OCI-LY3 (cell line): ENCODE results near the gene PKD2L2.
"Not testable (repeated sequence)": the region's sequence is repeated elsewhere in the genome, so short reads cannot be mapped to it uniquely, and the experiment has no call there.

Source experiments
- H2AFZ ChIP-seq: fragments of 200-600, 300-600 bp; shearing (Covaris generic); 2 replicates; pipeline ENCODE4 v1.6.0; 2014; ENCODE audit warnings: antibody characterized with exemption, low read depth, low read length
- H3K27ac ChIP-seq: fragments of 200-600, 300-600 bp; sonication (generic); 2 replicates; pipeline ENCODE4 v1.5.1; 2014; ENCODE audit warnings: mild to moderate bottlenecking, low read length, moderate library complexity, mixed read lengths
- H3K27me3 ChIP-seq: fragments of 200-600, 300-600 bp; sonication (generic); 2 replicates; pipeline ENCODE4 v1.6.1; 2014; ENCODE audit warnings: low read depth, low read length, mixed read lengths
- H3K36me3 ChIP-seq: fragments of 200-600, 300-600 bp; sonication (generic); replicated peaks from 2 replicates; pipeline ENCODE3; 2014; ENCODE audit warnings: low read depth, low read length, mixed read lengths
- H3K4me1 ChIP-seq: fragments of 300-600, 200-600 bp; sonication (generic); 2 replicates; pipeline ENCODE4 v1.6.1; 2014; ENCODE audit warnings: low read length, mixed read lengths
- H3K4me2 ChIP-seq: fragments of 200-600, 300-600 bp; sonication (generic); 2 replicates; pipeline ENCODE4 v1.6.1; 2014; ENCODE audit warnings: low read length, mixed read lengths
- H3K4me3 ChIP-seq: fragments of 300-600, 200-600 bp; sonication (generic); 2 replicates; pipeline ENCODE4 v1.5.1; 2014; ENCODE audit warnings: antibody characterized with exemption, mild to moderate bottlenecking, low read length, moderate library complexity
- H3K79me2 ChIP-seq: fragments of 300-600, 200-600 bp; shearing (Covaris generic); 2 replicates; pipeline ENCODE4 v1.6.1; 2014; ENCODE audit warnings: mild to moderate bottlenecking, low read length, mixed read lengths
- H3K9ac ChIP-seq: fragments of 300-600, 200-600 bp; shearing (Covaris generic); 2 replicates; pipeline ENCODE4 v1.6.0; 2014; ENCODE audit warnings: mild to moderate bottlenecking, low read length, moderate library complexity
- H3K9me3 ChIP-seq: fragments of 200-600, 300-600 bp; shearing (Covaris generic); 2 replicates; pipeline ENCODE4 v1.6.1; 2014; ENCODE audit warnings: low read length, mixed read lengths; ENCODE audit not compliant: insufficient read depth
- H4K20me1 ChIP-seq: fragments of 200-600, 300-600 bp; sonication (generic); 2 replicates; pipeline ENCODE4 v1.6.1; 2016; ENCODE audit warnings: low read length, mixed read lengths; ENCODE audit not compliant: insufficient read depth
- EZH2phosphoT487 ChIP-seq: fragments of 200-600 bp; shearing (Covaris generic); IDR thresholded peaks from 2 replicates; pipeline ENCODE4 v1.6.1; 2018; ENCODE audit warnings: antibody characterized with exemption, mixed run types, low read depth
- TF ChIP-seq, protein P1 (sequence below): fragments of 200-600, 300-600 bp; sonication (generic); IDR thresholded peaks from 2 replicates; pipeline ENCODE4 v1.5.1; 2014; ENCODE audit warnings: antibody characterized with exemption, low read length, low read depth

Gene PKD2L2

DNA sequence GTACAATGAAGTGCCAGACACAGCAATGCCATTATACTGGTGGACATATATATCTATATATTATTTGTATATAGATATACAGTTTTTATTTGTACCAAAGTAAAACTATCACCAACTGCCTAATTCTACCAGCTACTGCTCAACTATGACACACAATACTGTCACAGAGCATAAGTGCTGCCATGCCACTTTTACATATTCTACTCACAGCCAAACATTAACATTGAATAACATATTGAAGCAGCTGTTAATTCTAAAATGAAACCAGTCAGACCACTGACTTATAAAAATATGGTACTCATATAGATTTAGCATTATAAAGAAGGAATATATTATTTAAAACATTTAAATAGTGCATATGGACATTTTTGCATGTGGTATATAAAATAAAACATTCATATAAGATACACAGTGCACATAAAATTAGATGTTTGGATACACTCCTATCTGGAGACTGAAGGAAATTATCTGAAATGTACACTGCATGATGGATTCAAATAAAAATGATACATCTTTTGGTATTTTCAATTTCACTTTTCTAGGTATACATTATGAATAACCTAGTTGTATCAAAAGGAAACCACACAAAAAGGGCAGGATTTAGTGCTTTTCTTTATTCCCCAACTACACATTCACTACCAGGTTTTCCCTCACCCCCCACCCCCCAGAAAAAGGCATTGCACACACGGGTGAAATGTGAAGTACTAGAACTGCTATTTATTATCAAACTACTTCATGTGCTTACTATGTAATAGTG, 48.9 kb downstream of the PKD2L2 start:
- H3K27ac ChIP-seq = no peak overlapping the region
- H3K79me2 ChIP-seq = no peaks in the 10 kb centered on the region
- H3K4me1 ChIP-seq = peaks cover 18% of the 10 kb centered on the region
- peaks cover 26% of the 10 kb centered on the region for H3K36me3 ChIP-seq
- H2AFZ ChIP-seq = no peak overlapping the region
- TF ChIP-seq, protein P1, sequence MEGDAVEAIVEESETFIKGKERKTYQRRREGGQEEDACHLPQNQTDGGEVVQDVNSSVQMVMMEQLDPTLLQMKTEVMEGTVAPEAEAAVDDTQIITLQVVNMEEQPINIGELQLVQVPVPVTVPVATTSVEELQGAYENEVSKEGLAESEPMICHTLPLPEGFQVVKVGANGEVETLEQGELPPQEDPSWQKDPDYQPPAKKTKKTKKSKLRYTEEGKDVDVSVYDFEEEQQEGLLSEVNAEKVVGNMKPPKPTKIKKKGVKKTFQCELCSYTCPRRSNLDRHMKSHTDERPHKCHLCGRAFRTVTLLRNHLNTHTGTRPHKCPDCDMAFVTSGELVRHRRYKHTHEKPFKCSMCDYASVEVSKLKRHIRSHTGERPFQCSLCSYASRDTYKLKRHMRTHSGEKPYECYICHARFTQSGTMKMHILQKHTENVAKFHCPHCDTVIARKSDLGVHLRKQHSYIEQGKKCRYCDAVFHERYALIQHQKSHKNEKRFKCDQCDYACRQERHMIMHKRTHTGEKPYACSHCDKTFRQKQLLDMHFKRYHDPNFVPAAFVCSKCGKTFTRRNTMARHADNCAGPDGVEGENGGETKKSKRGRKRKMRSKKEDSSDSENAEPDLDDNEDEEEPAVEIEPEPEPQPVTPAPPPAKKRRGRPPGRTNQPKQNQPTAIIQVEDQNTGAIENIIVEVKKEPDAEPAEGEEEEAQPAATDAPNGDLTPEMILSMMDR = no peak
- no peak for TF ChIP-seq EZH2phosphoT487
- H3K4me2 ChIP-seq = no peak overlapping the region
- no peaks in the 10 kb centered on the region for H3K27me3 ChIP-seq
- no peak overlapping the region for H3K9ac ChIP-seq
- H3K4me3 ChIP-seq = no peak overlapping the region
- no peaks in the 10 kb centered on the region for H4K20me1 ChIP-seq
- H3K9me3 ChIP-seq = no peaks in the 10 kb centered on the region

DNA sequence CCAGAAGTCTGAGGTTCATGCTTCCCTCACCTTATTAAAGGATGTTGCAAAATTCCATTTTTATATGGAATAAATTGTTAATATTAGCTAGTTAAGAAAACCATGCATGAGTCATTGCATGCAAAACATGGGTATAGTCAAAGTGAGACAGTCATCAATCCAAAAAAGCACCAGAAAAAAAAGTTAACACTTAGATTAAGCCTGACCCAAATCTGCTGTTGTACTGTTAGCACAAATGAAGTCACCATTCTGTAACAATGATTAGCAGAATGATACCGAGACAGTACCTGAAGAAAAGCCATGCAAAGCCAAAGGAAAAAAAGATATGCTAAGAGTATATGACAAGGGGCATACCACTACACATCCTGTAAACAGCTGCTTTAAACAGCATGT, 49.5 kb downstream of the PKD2L2 start:
- no peaks in the 10 kb centered on the region for H3K27me3 ChIP-seq
- no peaks in the 10 kb centered on the region for H4K20me1 ChIP-seq
- no peaks in the 10 kb centered on the region for H3K79me2 ChIP-seq
- H3K36me3 ChIP-seq = peaks cover 26% of the 10 kb centered on the region
- H3K4me2 ChIP-seq = peak overlapping the region; percentile 28
- TF ChIP-seq, protein P1 = no peak
- no peak for TF ChIP-seq EZH2phosphoT487
- no peaks in the 10 kb centered on the region for H3K9me3 ChIP-seq
- no peak overlapping the region for H3K4me3 ChIP-seq
- no peak overlapping the region for H2AFZ ChIP-seq
- H3K4me1 ChIP-seq = peaks cover 18% of the 10 kb centered on the region
- no peak overlapping the region for H3K9ac ChIP-seq
- H3K27ac ChIP-seq = no peak overlapping the region

DNA sequence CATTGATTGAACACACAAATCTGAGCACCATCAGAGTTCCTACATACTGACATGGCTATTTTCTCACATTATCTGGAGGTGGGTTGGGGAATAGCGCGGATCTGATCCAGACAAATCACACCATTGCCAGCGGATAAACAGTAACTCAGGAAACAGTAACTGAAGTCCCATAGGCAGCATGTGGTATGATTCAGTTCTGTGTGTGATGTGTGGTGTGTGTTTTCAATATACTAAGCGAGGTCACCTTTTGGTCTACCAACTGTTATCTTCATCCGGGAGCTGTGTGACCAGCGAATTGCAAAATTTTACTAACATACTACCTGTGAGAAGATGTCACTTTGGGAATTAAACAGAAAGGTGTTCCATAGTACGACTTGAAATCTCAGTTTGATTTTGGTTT, 50.1 kb downstream of the PKD2L2 start:
- peaks cover 30% of the 10 kb centered on the region for H3K36me3 ChIP-seq
- H3K9me3 ChIP-seq = no peaks in the 10 kb centered on the region

DNA sequence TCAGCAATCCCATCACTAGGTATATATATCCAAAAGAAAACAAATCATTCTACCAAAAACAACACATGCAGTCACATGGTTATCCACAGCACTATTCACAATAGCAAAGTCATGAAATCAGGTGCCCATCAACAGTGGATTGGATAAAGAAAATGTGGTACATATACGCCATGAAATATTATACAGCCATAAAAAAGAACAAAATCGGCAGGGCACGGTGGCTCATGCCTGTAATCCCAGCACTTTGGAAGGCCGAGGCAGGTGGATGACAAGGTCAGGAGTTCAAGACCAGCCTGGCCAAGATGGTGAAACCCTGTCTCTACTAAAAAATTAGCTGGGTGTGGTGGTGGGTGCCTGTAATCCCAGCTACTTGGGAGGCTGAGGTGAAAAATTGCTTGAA, 55.0 kb downstream of the PKD2L2 start:
- not testable (repeated sequence) for H3K4me1 ChIP-seq, H3K4me2 ChIP-seq, H3K4me3 ChIP-seq, H2AFZ ChIP-seq, H3K27ac ChIP-seq, H4K20me1 ChIP-seq, H3K79me2 ChIP-seq, H3K9ac ChIP-seq, H3K9me3 ChIP-seq, H3K27me3 ChIP-seq
- H3K36me3 ChIP-seq = peaks cover 36% of the 10 kb centered on the region

More for the DNA sequence above, 50.1 kb downstream of the PKD2L2 start:
- no peak for TF ChIP-seq EZH2phosphoT487
- TF ChIP-seq, protein P1 = no peak
- Histone ChIP-seq H3K4me3 (no peak overlapping the region), H3K27ac (no peak overlapping the region), H2AFZ (no peak overlapping the region), H3K4me2 (no peak overlapping the region), H3K27me3 (no peaks in the 10 kb centered on the region), H4K20me1 (no peaks in the 10 kb centered on the region), H3K9ac (no peak overlapping the region), H3K4me1 (peaks cover 18% of the 10 kb centered on the region), H3K79me2 (no peaks in the 10 kb centered on the region)
